GM21723 (cell line): ENCODE data around the gene MBNL2.

Source experiments
- ATAC-seq: cut with Tn5 transposase; IDR thresholded peaks from one replicate; pipeline ENCODE4 v1.9.1; 2021; ENCODE audit warnings: mild to moderate bottlenecking, moderate library complexity; ENCODE audit not compliant: unreplicated experiment

MBNL2 gene

GRCh38 chr13:97221989-97222700 lies at the start of gene MBNL2:
Gene MBNL2, plus strand, starts transcription at chr13:97222333. Its CDS starts 53,903 bp downstream, at chr13:97276236.
- peak; percentile 95 for ATAC-seq

- ATAC-seq = no peak
These were observed 47.5 kb upstream of the MBNL2 start for GRCh38 chr13:97174638-97175037.

GRCh38 chr13:97175041-97175440 lies 47.1 kb upstream of the MBNL2 start:
- no peak for ATAC-seq

GRCh38 chr13:97179501-97179900 lies 42.6 kb upstream of the MBNL2 start:
- ATAC-seq = no peak

GRCh38 chr13:97182111-97182890 lies 39.8 kb upstream of the MBNL2 start:
- no peak for ATAC-seq

GRCh38 chr13:97185291-97185690 lies 36.8 kb upstream of the MBNL2 start:
- ATAC-seq = no peak

- no peak for ATAC-seq
These were observed 36.4 kb upstream of the MBNL2 start for GRCh38 chr13:97185751-97186150.

- ATAC-seq = no peak
These were observed 33.9 kb upstream of the MBNL2 start for GRCh38 chr13:97188207-97188606.

GRCh38 chr13:97189928-97190327 lies 32.2 kb upstream of the MBNL2 start:
- ATAC-seq = no peak

GRCh38 chr13:97191142-97191541 lies 31.0 kb upstream of the MBNL2 start:
- no peak for ATAC-seq

GRCh38 chr13:97191615-97192014 lies 30.5 kb upstream of the MBNL2 start:
- ATAC-seq = no peak

GRCh38 chr13:97192166-97192565 lies 30.0 kb upstream of the MBNL2 start:
- ATAC-seq = no peak

GRCh38 chr13:97193577-97193976 lies 28.6 kb upstream of the MBNL2 start:
- ATAC-seq = no peak

GRCh38 chr13:97194479-97194878 lies 27.7 kb upstream of the MBNL2 start:
- no peak for ATAC-seq

GRCh38 chr13:97196340-97196739 lies 25.8 kb upstream of the MBNL2 start:
- ATAC-seq = no peak

- ATAC-seq = no peak
These were observed 23.4 kb upstream of the MBNL2 start for GRCh38 chr13:97198753-97199152.

GRCh38 chr13:97199451-97199850 lies 22.7 kb upstream of the MBNL2 start:
- ATAC-seq = no peak

GRCh38 chr13:97200081-97200942 lies 21.8 kb upstream of the MBNL2 start:
- no peak for ATAC-seq

GRCh38 chr13:97202761-97203160 lies 19.4 kb upstream of the MBNL2 start:
- no peak for ATAC-seq

GRCh38 chr13:97205465-97205864 lies 16.7 kb upstream of the MBNL2 start:
- ATAC-seq = no peak

GRCh38 chr13:97205982-97206381 lies 16.2 kb upstream of the MBNL2 start:
- no peak for ATAC-seq
